ENCODE measurements around the gene IER5.
"Not testable (repeated sequence)": the region's sequence is repeated elsewhere in the genome, so short reads cannot be mapped to it uniquely, and the experiment has no call there.

Gene IER5

DNA sequence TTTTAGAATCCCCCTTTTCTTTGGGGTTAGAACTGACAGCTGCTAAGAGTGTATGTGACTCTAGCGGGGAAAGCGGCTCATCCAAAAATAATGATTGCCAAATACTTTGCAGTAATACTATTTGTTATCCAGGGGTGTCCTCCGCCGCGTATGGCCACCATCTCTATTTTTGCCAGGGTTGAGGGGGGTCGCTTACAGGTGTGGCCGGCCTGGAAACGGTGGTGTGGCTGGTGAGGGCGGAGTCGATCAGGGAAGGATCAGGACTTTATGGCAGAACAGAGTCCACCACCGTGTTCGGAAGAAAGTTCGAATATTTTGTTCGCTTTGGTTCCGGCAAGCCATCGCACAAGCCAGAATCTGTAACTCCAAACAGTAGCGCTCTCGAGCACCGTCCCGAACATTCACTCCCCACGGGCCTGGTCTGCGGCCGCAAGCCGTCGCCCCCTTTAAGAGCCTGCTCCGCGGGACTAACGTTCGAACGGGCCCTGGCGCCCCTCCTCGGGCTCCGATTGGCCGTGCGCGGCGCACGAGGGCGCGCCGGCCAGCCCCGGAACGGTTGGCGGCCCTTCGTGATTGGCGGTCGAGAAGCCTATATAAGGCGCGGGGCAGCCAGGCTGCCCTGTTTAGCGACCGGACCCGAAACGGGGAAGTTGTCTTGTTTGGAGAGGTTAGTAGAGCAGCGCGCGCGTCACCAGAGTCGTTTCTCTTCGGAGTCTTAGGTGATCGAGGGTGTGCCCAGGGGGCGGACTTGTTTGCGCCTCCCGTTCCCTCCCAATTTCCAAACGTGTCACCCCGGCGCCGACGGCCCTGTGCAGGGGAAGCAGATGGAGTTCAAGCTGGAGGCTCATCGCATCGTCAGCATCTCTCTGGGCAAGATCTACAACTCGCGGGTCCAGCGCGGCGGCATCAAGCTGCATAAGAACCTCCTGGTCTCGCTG lies at the start of gene IER5:
Gene IER5 (plus strand): TSS at position 622 of the 938 bp plus-strand sequence. CDS start 203 bp downstream, at position 825.
- Histone ChIP-seq H3K27me3 (replicated peaks; ENCODE audit: control insufficient read depth, insufficient read depth, low read length) (no peaks in the 10 kb centered on the region), H3K4me3 (replicated peaks; ENCODE audit: low read depth, low read length) (peak within 1 kb of the TSS; percentile 95), H3K36me3 (ENCODE audit: control insufficient read depth, insufficient read depth, low read length) (peaks cover 12% of the 10 kb centered on the region)
- peak; percentile 99 for DNase-seq (ENCODE audit: extremely low read depth, insufficient read length)
- TF ChIP-seq, protein P1, sequence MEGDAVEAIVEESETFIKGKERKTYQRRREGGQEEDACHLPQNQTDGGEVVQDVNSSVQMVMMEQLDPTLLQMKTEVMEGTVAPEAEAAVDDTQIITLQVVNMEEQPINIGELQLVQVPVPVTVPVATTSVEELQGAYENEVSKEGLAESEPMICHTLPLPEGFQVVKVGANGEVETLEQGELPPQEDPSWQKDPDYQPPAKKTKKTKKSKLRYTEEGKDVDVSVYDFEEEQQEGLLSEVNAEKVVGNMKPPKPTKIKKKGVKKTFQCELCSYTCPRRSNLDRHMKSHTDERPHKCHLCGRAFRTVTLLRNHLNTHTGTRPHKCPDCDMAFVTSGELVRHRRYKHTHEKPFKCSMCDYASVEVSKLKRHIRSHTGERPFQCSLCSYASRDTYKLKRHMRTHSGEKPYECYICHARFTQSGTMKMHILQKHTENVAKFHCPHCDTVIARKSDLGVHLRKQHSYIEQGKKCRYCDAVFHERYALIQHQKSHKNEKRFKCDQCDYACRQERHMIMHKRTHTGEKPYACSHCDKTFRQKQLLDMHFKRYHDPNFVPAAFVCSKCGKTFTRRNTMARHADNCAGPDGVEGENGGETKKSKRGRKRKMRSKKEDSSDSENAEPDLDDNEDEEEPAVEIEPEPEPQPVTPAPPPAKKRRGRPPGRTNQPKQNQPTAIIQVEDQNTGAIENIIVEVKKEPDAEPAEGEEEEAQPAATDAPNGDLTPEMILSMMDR (IDR thresholded peaks at IDR 0.05; ENCODE audit: insufficient read depth, low read length, poor library complexity, severe bottlenecking): no peak

DNA sequence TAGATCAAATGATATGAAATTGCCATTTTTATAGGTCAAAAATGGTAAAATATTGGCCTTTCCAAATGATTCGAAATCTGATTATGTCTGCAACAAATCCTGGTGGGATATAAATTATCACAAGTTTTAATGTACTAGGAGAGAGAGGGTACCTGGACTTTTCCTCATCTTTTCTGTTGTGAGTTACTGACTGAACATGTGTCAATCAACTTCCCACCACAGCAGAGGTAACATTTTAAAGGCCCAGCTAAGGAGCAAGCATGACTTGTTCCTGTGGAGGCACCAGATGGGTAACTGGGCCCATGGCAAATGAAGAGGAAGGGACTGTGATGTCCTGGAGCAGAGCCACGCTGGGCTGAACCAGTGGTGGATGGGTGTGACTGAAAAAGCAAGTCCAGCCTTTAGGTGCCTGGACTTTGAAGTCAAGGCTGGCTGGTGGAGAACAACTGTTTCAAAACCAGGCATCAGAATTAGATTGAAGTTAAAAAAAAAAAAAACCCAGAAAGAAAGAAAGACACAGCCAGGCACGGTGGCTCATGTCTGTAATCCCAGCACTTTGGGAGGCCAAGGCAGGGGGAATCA lies 48.1 kb upstream of the IER5 start:
- Histone ChIP-seq H3K4me3 (replicated peaks; ENCODE audit: low read depth, low read length) (no peak overlapping the region), H3K27me3 (replicated peaks; ENCODE audit: control insufficient read depth, insufficient read depth, low read length) (no peaks in the 10 kb centered on the region), H3K36me3 (ENCODE audit: control insufficient read depth, insufficient read depth, low read length) (peaks cover 3% of the 10 kb centered on the region)
- TF ChIP-seq, protein P1 (IDR thresholded peaks at IDR 0.05; ENCODE audit: insufficient read depth, low read length, poor library complexity, severe bottlenecking): no peak
- DNase-seq (ENCODE audit: extremely low read depth, insufficient read length): no peak

DNA sequence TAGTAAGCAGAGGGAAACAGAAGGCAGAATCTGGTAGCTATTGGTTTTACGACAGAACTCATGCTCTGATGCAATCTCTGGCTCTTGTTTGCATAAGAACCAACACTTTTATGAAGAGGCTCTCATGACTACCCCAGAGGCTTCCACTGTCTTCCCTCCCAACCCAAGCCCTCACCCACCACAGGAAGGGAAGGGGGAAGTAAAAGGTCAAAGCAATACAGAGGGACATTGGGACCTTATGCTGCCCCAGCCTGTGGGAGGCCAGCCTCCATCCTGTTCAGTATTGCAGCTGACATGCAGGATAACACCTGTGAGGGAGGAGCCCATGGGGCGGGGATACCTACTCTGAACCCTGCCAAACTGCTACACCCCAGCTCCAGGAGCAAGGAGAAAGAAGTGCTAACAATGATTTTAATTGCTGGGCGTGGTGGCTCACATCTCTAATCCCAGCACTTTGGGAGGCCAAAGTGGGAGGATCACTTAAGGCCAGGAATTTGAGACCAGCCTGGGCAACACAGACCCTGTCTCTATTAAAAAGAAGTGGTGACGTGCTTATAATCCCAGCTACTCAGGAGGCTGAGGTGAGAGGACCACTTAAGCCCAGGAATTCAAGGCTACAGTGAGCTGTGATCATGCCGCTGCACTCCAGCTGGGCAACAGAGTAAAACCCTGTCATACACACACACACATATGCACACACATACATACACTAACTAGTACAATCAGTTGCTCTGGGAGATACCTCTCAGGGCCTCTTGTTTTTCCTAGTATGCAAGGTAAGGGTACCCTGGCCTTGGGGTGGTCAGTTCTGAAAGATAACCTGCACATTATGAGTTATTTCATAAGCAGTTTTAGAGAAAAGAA lies 45.2 kb upstream of the IER5 start:
- TF ChIP-seq, protein P1 (IDR thresholded peaks at IDR 0.05; ENCODE audit: insufficient read depth, low read length, poor library complexity, severe bottlenecking): no peak
- Histone ChIP-seq H3K27me3 (replicated peaks; ENCODE audit: control insufficient read depth, insufficient read depth, low read length) (no peaks in the 10 kb centered on the region), H3K36me3 (ENCODE audit: control insufficient read depth, insufficient read depth, low read length) (peaks cover 4% of the 10 kb centered on the region), H3K4me3 (replicated peaks; ENCODE audit: low read depth, low read length) (no peak overlapping the region)
- no peak for DNase-seq (ENCODE audit: extremely low read depth, insufficient read length)

DNA sequence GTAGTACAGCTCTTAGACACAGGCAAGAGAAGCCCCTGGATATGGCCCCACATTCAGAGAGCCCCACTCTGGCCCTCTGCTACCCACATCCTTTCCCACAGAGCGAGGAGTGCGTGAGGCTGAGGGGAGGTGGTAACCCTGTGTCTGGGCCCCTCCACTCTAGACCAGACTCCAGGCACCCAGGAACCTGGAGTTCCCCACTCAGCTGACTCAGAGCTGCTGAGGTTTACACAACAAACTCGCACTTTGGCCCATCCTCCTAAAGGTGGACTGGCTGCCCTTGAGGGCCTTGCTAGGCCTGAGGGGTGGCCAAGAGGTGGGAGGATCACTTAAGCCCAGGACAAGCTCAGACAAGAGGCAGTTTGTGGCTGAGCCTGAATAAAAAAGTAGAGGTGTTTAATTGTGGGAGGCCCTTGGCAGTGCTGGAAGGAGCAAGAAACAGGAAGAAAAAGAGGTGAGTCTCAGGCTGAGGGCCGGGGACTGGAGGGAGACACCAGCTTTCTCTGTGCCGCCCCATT lies 44.0 kb upstream of the IER5 start:
- TF ChIP-seq, protein P1 (IDR thresholded peaks at IDR 0.05; ENCODE audit: insufficient read depth, low read length, poor library complexity, severe bottlenecking): no peak
- Histone ChIP-seq H3K4me3 (replicated peaks; ENCODE audit: low read depth, low read length) (peak overlapping the region; percentile 38), H3K27me3 (replicated peaks; ENCODE audit: control insufficient read depth, insufficient read depth, low read length) (no peaks in the 10 kb centered on the region), H3K36me3 (ENCODE audit: control insufficient read depth, insufficient read depth, low read length) (peaks cover 7% of the 10 kb centered on the region)
- DNase-seq (ENCODE audit: extremely low read depth, insufficient read length): peak; percentile 39

DNA sequence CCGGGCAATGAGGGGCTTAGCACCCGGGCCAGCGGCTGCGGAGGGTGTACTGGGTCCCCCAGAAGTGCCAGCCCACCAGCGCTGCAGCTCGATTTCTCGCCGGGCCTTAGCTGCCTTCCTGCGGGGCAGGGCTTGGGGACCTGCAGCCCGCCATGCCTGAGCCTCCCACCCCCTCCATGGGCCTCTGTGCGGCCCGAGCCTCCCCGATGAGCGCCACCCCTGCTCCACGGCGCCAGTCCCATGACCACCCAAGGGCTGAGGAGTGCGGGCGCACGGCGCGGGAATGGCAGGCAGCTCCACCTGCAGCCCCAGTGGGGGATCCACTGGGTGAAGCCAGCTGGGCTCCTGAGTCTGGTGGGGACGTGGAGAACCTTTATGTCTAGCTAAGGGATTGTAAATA lies 42.6 kb upstream of the IER5 start:
- not testable (repeated sequence) for DNase-seq (ENCODE audit: extremely low read depth, insufficient read length); H3K27me3 ChIP-seq (replicated peaks; ENCODE audit: control insufficient read depth, insufficient read depth, low read length)

More for the DNA sequence above, 42.6 kb upstream of the IER5 start:
- H3K36me3 ChIP-seq (ENCODE audit: control insufficient read depth, insufficient read depth, low read length); H3K4me3 ChIP-seq (replicated peaks; ENCODE audit: low read depth, low read length): not testable (repeated sequence)

All from GM06990 (cell line).